ENCODE results near the gene CRYGN. TPM values are rescaled to one million over a fixed set of nuclear protein-coding genes. Genes with fewer than 3 reads are reported as not detected.

The CRYGN gene
- total and polyA plus RNA-seq, 2 experiments from 2014 or later: not detected

GRCh38 chr7:151431281-151431767 lies 8.6 kb downstream of the CRYGN start:
- Histone ChIP-seq H3K27me3 (replicated peaks; ENCODE audit: insufficient read depth) (no peaks in the 10 kb centered on the region), H3K27ac (no peak overlapping the region), H3K79me2 (ENCODE audit: insufficient read depth) (no peaks in the 10 kb centered on the region), H3K4me2 (ENCODE audit: unreplicated experiment) (no peak overlapping the region), H3F3A (ENCODE audit: insufficient read depth) (0 out of 2 replicates have a peak, but pooled peaks cover 3% of the 10 kb centered on the region), H3K4me3 (no peak overlapping the region), H3K9ac (no peak overlapping the region), H2AFZ (no peak overlapping the region), H3K9me3 (ENCODE audit: low read depth) (no peaks in the 10 kb centered on the region), H3K4me1 (ENCODE audit: insufficient read depth) (peaks cover 19% of the 10 kb centered on the region), H3K9me2 (ENCODE audit: insufficient read depth) (no peaks in the 10 kb centered on the region), H4K20me1 (ENCODE audit: insufficient read depth) (no peaks in the 10 kb centered on the region), H3K36me3 (ENCODE audit: low read depth) (no peaks in the 10 kb centered on the region)
- no peak for DNase-seq
- in situ Hi-C loops (cut with MboI): no loop called here
- WGBS, 2 experiments (ENCODE audit: low coverage in 1 of 2, low lambda C conversion rate in 2 of 2, missing lambda C conversion rate in 2 of 2): 76 to 80% methylated on average over 11 to 13 of the region's 13 CpGs
- TF ChIP-seq EZH2 (IDR thresholded peaks at IDR 0.05; ENCODE audit: insufficient read depth, poor library complexity, severe bottlenecking) (no peak), EZH2phosphoT487 (IDR thresholded peaks at IDR 0.05; ENCODE audit: insufficient read depth, low read depth) (no peak)

GRCh38 chr7:151430391-151431205 lies 9.3 kb downstream of the CRYGN start:
- Histone ChIP-seq H3K9me3 (ENCODE audit: low read depth) (no peaks in the 10 kb centered on the region), H2AFZ (no peak overlapping the region), H3K4me2 (ENCODE audit: unreplicated experiment) (no peak overlapping the region), H3K9ac (no peak overlapping the region), H3K27me3 (replicated peaks; ENCODE audit: insufficient read depth) (no peaks in the 10 kb centered on the region), H4K20me1 (ENCODE audit: insufficient read depth) (no peaks in the 10 kb centered on the region), H3K4me1 (ENCODE audit: insufficient read depth) (peaks cover 24% of the 10 kb centered on the region), H3K9me2 (ENCODE audit: insufficient read depth) (no peaks in the 10 kb centered on the region), H3F3A (ENCODE audit: insufficient read depth) (peaks cover 9% of the 10 kb centered on the region; the same call in 1 of the 2 replicates), H3K79me2 (ENCODE audit: insufficient read depth) (no peaks in the 10 kb centered on the region), H3K36me3 (ENCODE audit: low read depth) (no peaks in the 10 kb centered on the region), H3K4me3 (no peak overlapping the region), H3K27ac (no peak overlapping the region)
- DNase-seq: no peak
- 81% methylated on average over 15 of the region's 16 CpGs for WGBS, 2 experiments (ENCODE audit: low coverage in 1 of 2, low lambda C conversion rate in 2 of 2, missing lambda C conversion rate in 2 of 2)
- in situ Hi-C loops (cut with MboI): no loop called here
- TF ChIP-seq EZH2 (IDR thresholded peaks at IDR 0.05; ENCODE audit: insufficient read depth, poor library complexity, severe bottlenecking) (no peak), EZH2phosphoT487 (IDR thresholded peaks at IDR 0.05; ENCODE audit: insufficient read depth, low read depth) (no peak)

GRCh38 chr7:151429560-151430331 lies 10.2 kb downstream of the CRYGN start:
- 48 to 53% methylated on average over 10 of the region's 10 CpGs for WGBS, 2 experiments (ENCODE audit: low coverage in 1 of 2, low lambda C conversion rate in 2 of 2, missing lambda C conversion rate in 2 of 2)
- TF ChIP-seq EZH2phosphoT487 (IDR thresholded peaks at IDR 0.05; ENCODE audit: insufficient read depth, low read depth) (no peak), EZH2 (IDR thresholded peaks at IDR 0.05; ENCODE audit: insufficient read depth, poor library complexity, severe bottlenecking) (no peak)
- Histone ChIP-seq H3K9me2 (ENCODE audit: insufficient read depth) (no peaks in the 10 kb centered on the region), H3K79me2 (ENCODE audit: insufficient read depth) (no peaks in the 10 kb centered on the region), H3F3A (ENCODE audit: insufficient read depth) (peaks cover 12% of the 10 kb centered on the region; the same call in 1 of the 2 replicates), H3K9ac (no peak overlapping the region), H3K4me2 (ENCODE audit: unreplicated experiment) (no peak overlapping the region), H4K20me1 (ENCODE audit: insufficient read depth) (no peaks in the 10 kb centered on the region), H2AFZ (no peak overlapping the region), H3K36me3 (ENCODE audit: low read depth) (no peaks in the 10 kb centered on the region), H3K4me3 (no peak overlapping the region), H3K4me1 (ENCODE audit: insufficient read depth) (peaks cover 24% of the 10 kb centered on the region), H3K9me3 (ENCODE audit: low read depth) (no peaks in the 10 kb centered on the region), H3K27me3 (replicated peaks; ENCODE audit: insufficient read depth) (no peaks in the 10 kb centered on the region), H3K27ac (no peak overlapping the region)
- peak; percentile 30 for DNase-seq
- in situ Hi-C loops (cut with MboI): no loop called here

GRCh38 chr7:151429237-151429559 lies 10.7 kb downstream of the CRYGN start:
- H2AFZ ChIP-seq: no peak overlapping the region
- H3K4me2 ChIP-seq (ENCODE audit: unreplicated experiment): no peak overlapping the region
- H3K79me2 ChIP-seq (ENCODE audit: insufficient read depth): no peaks in the 10 kb centered on the region
- 82 to 89% methylated on average over 5 of the region's 5 CpGs for WGBS, 2 experiments (ENCODE audit: low coverage in 1 of 2, low lambda C conversion rate in 2 of 2, missing lambda C conversion rate in 2 of 2)
- no peak for TF ChIP-seq EZH2phosphoT487 (IDR thresholded peaks at IDR 0.05; ENCODE audit: insufficient read depth, low read depth)
- no peaks in the 10 kb centered on the region for H3K9me2 ChIP-seq (ENCODE audit: insufficient read depth)
- in situ Hi-C loops (cut with MboI): no loop called here
- no peaks in the 10 kb centered on the region for H4K20me1 ChIP-seq (ENCODE audit: insufficient read depth)
- H3K27me3 ChIP-seq (replicated peaks; ENCODE audit: insufficient read depth): no peaks in the 10 kb centered on the region
- H3K27ac ChIP-seq: no peak overlapping the region
- no peaks in the 10 kb centered on the region for H3K36me3 ChIP-seq (ENCODE audit: low read depth)
- H3K9ac ChIP-seq: no peak overlapping the region
- peaks cover 12% of the 10 kb centered on the region; the same call in 1 of the 2 replicates for H3F3A ChIP-seq (ENCODE audit: insufficient read depth)
- DNase-seq: no peak
- peaks cover 24% of the 10 kb centered on the region for H3K4me1 ChIP-seq (ENCODE audit: insufficient read depth)
- H3K4me3 ChIP-seq: no peak overlapping the region
- H3K9me3 ChIP-seq (ENCODE audit: low read depth): no peaks in the 10 kb centered on the region

Data from GM23248 (cell line).